ENCODE results near the gene WHRN. TPM values are rescaled to one million over a fixed set of nuclear protein-coding genes. Genes with fewer than 3 reads are reported as not detected.

The WHRN gene
- total RNA-seq, 1 donor from 2014 or later, result 11.8 TPM

GRCh38 chr9:114421147-114421546, 84.1 kb downstream of the WHRN start:
- no peak for DNase-seq (ENCODE audit: low spot score)

DNA sequence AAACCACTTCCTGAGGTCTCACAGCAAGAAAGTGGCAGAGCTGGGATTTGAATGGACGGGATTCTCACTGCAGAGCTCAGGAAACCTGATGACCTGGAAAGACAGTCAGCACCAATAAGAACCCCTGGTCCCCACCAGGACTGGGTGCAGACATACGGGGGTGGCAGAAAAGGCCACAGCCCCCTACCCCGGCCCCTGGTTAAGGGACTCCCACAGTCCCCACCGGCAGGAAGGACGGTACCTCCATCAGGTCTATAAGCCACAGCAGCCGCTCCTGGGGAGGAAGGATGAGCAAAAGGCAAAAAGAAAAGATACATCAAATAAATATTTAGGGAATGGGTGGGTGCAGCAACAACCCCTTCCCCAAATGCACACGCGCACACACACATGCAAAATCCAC, 85.5 kb downstream of the WHRN start:
- no peak for DNase-seq (ENCODE audit: low spot score)

GRCh38 chr9:114418053-114418452, 87.2 kb downstream of the WHRN start:
- DNase-seq (ENCODE audit: low spot score), result no peak

GRCh38 chr9:114417511-114417910, 87.8 kb downstream of the WHRN start:
- no peak for DNase-seq (ENCODE audit: low spot score)

GRCh38 chr9:114416906-114417305, 88.4 kb downstream of the WHRN start:
- DNase-seq (ENCODE audit: low spot score), result no peak

DNA sequence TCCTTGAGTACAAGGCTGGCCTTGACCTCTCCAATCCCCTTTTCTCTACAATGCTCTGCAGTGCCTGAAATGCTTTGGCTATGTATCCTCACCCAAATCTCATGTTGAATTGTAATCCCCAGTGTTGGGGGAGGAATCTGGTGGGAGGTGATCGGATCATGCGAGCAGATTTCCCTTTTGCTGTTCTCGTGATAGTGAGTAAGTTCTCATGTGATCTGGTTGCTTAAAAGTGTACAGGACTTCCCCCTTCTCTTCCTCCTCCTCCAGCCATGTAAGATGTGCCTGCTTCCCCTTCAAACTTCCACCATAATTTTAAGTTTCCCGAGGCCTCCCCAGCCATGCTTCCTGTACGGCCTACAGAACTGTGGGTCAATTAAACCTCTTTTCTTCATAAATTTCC, 89.0 kb downstream of the WHRN start:
- no peak for DNase-seq (ENCODE audit: low spot score)

GRCh38 chr9:114414346-114414745, 90.9 kb downstream of the WHRN start:
- DNase-seq (ENCODE audit: low spot score), result no peak

DNA sequence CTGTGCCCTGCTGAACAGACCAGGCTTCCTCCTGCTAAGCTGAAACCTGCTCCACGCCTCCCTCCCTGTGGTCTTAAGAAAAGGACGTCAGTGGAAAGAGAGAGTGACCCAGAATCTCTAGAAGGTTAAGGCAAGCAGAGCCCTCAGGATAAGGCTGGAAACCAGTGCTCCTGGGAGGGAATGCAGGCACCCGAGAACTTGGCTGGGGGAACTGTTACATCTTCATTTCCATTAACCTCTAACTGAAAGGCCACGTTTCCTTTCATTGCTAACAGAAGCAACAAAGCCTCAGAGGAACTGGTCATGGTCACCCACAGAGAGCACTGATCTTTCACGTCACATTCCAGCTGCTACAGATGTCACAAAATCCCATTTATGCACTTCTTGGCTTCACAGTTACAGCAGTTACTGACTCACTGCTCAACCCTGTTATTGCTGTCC, 91.4 kb downstream of the WHRN start:
- no peak for DNase-seq (ENCODE audit: low spot score)

DNA sequence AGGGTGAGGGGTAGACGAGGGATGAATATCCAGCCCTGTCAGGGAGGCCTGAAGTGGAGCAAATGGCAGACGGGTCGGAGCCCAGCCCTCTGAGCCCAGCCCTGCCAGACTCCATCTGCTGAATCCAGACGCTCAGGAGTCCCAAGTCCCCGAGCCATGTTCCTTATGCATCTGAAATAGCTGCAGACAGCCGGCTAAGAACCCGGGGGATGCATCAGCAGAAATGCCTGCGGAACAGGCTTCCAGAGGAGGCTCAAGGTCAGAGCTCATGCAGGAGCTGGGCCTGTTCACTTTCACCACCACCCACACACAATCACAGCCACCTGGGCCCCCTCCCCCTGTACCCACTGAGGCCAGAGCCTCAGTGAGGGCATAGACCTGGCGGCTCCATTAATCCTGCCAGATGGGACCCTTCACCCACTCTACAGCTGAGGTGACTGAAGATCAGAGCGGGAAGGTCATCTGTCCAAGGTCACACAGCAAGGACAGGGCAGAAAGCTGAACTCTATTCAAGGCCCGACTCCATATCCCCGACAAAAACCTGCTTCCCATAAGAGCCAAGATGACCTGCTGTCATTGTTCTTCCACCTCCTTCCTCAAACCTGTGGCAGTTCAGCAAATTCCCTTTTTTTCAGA, 93.1 kb downstream of the WHRN start:
- no peak for DNase-seq (ENCODE audit: low spot score)

DNA sequence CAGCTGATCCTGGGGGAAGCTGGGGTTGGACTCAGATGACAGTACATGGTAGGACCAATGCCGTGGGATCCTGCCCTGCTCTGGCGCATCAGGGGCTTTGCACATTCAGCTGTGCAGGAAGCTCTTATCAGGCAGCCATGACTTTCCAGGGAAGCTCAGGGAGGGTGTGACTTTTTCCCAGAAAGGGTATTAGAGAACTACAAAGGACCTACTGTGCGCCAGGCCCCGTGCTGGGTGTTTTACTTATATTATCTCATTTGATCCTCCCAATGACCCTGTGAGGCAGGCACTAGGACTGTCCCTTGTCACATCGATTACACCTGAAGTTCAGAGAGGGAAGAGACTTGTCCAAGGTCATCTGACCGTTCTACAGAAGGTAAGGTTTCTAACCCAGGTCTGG, 93.8 kb downstream of the WHRN start:
- no peak for DNase-seq (ENCODE audit: low spot score)

- no peak for DNase-seq (ENCODE audit: low spot score)
Measured at GRCh38 chr9:114410910-114411309, 94.4 kb downstream of the WHRN start.

DNA sequence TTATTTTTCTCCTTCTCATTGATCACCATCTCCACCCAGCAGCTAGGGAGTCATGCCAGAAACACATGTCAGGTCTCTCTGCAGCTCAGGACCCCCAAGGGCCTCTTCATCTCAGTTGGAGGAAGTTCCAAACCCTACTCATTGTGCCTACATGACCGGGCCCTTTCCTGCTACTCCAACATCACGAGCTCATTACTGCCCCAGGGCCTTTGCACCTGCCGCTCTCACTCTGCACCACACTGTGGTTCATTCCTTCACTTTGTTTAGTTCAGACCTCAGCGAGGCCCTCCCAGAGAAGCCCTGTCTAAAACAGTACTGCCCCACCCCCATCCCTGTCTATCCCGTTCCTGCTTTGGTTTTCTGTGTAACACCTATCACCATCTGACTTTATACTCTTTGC, 95.4 kb downstream of the WHRN start:
- no peak for DNase-seq (ENCODE audit: low spot score)

DNA sequence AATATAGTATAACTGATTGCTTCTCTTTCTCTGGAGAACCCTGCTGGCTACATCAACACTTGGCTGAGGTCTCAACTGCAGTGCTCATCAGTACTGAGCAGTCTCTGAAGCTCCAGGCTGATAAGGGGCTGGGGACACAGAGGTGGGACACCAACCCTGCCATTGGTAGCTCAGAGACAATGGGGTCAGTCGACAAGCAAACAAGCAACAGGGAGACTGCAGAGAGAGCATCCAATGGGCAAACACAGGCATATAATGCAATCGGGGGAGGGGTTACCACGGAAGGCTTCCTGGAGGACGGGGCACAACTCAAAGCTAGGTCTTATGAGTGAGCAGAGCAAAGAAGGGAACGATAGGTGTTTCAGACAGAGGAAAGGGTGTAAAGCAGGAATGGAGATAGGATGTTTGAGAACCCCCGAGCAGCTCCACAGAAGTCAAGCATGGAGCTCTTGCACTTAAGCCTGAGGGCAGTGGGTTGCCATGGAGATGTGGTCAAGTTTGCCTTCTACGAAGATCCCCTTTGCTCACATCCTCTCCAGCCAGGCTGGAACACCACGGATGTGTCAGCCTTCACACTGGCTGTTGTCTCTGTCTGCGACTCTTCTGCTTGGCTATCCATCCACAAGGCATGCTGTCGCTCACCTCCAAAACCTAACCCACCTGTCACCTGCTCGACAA, 96.0 kb downstream of the WHRN start:
- no peak for DNase-seq (ENCODE audit: low spot score)

- DNase-seq (ENCODE audit: low spot score), result no peak
Measured at GRCh38 chr9:114408645-114409044, 96.6 kb downstream of the WHRN start.

GRCh38 chr9:114407889-114408288, 97.4 kb downstream of the WHRN start:
- no peak for DNase-seq (ENCODE audit: low spot score)

GRCh38 chr9:114406441-114406840, 98.8 kb downstream of the WHRN start:
- no peak for DNase-seq (ENCODE audit: low spot score)

GRCh38 chr9:114405294-114406034, 99.8 kb downstream of the WHRN start:
- DNase-seq (ENCODE audit: low spot score), result peak; percentile 84

- DNase-seq (ENCODE audit: low spot score), result no peak
Measured at GRCh38 chr9:114404531-114404930, 100.7 kb downstream of the WHRN start.

GRCh38 chr9:114403153-114403756, 102.0 kb downstream of the WHRN start:
- DNase-seq (ENCODE audit: low spot score), result no peak

- no peak for DNase-seq (ENCODE audit: low spot score)
Measured at GRCh38 chr9:114401344-114401743, 103.9 kb downstream of the WHRN start.

- no peak for DNase-seq (ENCODE audit: low spot score)
Measured at GRCh38 chr9:114400772-114401171, 104.5 kb downstream of the WHRN start.

GRCh38 chr9:114400219-114400618, 105.1 kb downstream of the WHRN start:
- no peak for DNase-seq (ENCODE audit: low spot score)

DNA sequence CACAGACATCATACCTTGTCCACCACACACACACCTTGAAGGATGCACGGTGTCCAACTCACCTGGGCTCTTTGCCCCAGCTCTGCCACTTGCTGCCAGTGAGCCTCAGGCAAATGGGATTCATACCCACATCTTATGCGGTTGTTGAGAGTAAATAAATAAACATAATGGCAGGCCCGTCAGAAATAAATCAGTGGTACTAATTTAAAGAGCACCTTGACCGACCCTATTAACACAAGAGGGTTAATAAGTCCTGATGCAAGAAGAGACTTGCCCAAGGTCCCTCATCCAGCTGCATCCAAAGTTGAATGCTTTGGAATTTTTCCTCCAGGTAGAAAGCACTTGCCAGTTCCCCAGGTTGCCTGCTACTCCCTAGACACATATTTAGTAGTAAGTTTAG, 105.9 kb downstream of the WHRN start:
- DNase-seq (ENCODE audit: low spot score), result no peak
